HG02571 (cell line): ENCODE results near the gene MISP.

ENCODE experiments used
- ATAC-seq: cut with Tn5 transposase; IDR thresholded peaks from one replicate; pipeline ENCODE4 v1.9.1; 2021; ENCODE audit warnings: mild to moderate bottlenecking, moderate library complexity; ENCODE audit not compliant: unreplicated experiment

MISP gene

DNA sequence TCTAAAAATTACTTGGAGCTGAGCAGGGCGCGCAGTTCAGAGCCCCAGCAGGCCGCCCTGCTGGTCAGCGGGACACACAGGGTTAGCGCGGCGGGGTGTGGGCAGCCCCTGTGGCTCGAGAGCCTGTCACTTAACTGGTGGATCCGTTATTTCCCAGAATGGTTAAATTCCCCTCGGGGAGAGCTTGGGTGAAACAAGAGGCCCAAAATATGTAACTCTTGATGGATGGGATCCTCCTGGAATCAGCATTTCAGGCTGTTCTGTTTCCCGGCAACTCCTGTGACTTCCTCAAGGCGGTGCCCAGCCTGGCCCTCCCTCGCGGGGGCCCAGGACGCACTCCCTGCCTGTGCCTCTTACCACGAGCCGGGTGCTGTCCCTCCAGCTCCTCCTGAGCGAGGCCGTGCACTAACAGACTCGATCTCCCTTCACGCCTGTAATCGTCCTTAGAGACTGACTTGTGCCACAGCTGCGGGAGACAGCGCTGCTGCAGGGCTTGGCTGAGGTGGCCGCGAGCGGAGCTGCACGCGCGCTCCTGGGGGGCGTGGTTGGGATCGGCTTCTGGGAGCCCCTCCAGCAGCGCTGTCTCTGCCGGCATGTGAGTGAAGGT lies 56.0 kb downstream of the MISP start:
- no peak for ATAC-seq

DNA sequence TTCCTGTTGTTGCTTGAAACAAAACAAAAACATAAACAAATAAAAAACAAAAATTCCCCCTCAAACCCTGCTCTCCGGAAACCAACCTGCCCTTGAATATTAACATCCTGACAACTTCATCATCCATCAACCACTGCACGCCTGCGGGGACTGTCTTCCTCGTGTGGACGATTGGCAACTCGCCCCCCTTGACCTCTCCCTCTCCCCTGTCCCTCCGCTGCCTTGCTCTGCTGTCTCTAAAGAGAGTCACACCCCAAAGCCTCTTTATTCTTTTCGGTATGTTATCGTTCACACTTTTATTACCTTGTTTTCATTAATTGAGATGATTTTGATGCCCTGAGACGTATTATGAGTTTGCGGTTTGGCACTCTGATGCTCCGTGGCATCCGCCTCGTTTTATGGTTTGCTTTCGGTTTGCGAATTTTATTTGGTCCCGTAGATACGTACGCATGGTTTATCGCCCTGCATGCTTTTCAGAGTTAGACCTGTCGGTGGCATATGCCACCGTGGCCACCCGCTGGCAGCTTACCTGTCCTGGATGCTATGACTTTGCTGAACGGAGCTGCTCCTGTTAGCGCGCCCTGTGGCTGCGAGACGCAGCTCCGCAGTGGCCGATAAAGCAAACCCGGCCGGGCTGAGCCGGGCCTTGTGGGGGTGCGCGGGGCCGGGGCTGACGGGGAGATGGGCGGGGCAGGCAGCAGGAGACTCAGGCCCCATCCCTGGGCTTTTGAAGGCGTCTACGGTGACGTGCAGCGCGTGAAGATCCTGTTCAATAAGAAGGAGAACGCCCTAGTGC lies 56.9 kb downstream of the MISP start:
- ATAC-seq = no peak

DNA sequence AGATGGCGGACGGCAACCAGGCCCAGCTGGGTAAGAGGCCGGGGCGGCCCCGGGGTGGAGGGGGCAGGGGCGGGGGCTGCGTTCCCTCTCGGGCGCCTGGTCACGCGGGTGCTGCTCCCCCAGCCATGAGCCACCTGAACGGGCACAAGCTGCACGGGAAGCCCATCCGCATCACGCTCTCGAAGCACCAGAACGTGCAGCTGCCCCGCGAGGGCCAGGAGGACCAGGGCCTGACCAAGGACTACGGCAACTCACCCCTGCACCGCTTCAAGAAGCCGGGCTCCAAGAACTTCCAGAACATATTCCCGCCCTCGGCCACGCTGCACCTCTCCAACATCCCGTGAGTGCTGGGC lies 57.5 kb downstream of the MISP start:
- ATAC-seq = no peak

GRCh38 chr19:810077-810855 lies 59.4 kb downstream of the MISP start:
- no peak for ATAC-seq

DNA sequence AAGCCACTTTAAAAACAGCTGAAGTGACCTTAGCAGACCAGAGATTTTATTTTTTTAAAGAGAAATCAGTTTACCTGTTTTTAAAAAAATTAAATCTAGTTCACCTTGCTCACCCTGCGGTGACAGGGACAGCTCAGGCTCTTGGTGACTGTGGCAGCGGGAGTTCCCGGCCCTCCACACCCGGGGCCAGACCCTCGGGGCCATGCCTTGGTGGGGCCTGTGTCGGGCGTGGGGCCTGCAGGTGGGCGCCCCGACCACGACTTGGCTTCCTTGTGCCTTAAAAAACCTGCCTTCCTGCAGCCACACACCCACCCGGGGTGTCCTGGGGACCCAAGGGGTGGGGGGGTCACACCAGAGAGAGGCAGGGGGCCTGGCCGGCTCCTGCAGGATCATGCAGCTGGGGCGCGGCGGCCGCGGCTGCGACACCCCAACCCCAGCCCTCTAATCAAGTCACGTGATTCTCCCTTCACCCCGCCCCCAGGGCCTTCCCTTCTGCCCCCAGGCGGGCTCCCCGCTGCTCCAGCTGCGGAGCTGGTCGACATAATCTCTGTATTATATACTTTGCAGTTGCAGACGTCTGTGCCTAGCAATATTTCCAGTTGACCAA lies 60.1 kb downstream of the MISP start:
- no peak for ATAC-seq

- ATAC-seq = no peak
Measured at GRCh38 chr19:811506-812048, 60.7 kb downstream of the MISP start.

- no peak for ATAC-seq
Measured at GRCh38 chr19:812049-812746, 61.3 kb downstream of the MISP start.

GRCh38 chr19:812747-813218 lies 61.9 kb downstream of the MISP start:
- no peak for ATAC-seq

- ATAC-seq = no peak
Measured at GRCh38 chr19:813219-814151, 62.6 kb downstream of the MISP start.
